HG03342 (cell line): ENCODE data around the gene MEAK7.
A peak's percentile ranks its signal among the peaks of the same experiment; 100 is the strongest.

Experiments used
- ATAC-seq: cut with Tn5 transposase; IDR thresholded peaks from one replicate; pipeline ENCODE4 v1.9.1; 2021; ENCODE audit warnings: mild to moderate bottlenecking, moderate library complexity; ENCODE audit not compliant: unreplicated experiment

The MEAK7 gene, protein sequence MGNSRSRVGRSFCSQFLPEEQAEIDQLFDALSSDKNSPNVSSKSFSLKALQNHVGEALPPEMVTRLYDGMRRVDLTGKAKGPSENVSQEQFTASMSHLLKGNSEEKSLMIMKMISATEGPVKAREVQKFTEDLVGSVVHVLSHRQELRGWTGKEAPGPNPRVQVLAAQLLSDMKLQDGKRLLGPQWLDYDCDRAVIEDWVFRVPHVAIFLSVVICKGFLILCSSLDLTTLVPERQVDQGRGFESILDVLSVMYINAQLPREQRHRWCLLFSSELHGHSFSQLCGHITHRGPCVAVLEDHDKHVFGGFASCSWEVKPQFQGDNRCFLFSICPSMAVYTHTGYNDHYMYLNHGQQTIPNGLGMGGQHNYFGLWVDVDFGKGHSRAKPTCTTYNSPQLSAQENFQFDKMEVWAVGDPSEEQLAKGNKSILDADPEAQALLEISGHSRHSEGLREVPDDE

DNA sequence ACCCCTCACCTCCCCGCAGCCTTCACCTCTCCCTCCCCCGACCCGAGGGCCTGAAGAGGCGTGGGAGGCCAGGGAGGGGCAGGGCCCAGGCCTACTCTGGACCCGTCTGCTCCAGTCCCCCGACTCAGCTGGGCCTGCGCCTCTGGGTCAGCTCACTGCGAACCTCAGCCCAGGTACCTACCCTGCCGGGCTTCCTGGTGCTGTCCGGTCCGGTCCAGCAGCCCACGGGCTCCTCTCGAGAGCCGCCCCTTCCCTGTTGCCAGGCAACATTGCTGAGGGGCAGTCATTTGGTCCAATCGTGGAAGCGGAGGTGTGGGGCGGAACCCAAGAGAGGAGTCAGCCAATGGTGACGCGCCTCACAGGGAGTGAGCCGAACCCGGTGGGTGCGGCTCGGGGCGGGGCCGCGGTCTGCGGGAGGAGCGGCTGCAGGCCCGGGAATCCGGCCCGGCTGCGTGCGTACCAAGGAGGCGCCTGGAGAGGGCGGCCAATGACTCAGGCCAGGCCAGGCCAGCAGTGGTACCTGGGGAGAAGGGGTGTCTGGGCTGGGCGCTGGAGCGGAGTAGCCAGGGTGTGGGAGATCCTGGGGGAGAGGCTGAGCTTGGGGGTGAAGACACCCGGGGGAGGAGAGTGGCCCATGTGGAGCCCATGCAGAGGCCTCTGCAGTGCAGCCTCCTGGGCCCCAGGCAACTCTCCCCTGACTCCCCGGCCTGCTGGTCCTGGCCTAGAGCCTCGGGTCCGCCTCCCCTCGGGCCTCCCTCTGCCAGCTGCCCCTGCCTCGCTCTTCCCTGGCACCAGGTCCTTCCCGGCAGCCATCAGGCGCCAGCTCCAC, at the start of gene MEAK7:
Gene MEAK7, minus strand, starts transcription at position 240 of the 829 bp plus-strand sequence. CDS start 6,573 bp downstream, outside the sequence.
- peak; percentile 97 for ATAC-seq

DNA sequence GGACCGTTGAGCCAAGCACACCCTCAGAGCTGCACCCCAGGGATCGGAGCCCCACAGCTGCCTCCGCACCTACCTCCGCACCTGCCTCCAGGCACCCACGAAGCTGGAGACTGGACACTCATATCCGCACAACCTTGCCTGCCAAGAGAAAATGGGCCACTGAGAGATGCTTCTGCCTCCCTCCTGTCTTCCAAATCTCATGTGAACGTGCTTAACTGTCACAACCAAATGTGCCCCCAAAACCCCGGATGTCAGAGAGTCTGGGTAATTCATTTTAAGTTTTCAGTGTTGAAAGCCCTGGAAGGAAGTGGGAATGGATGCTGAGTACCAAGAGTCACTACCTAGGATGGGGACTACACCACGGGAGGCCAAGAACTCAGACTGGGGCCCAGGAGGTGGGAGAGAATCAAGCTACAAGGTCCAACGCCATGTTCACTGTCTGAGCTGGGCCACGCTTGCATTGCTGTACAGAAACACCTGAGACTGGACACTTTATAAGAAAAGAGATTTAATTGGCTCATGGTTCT, 49.5 kb upstream of the MEAK7 start:
- no peak for ATAC-seq

DNA sequence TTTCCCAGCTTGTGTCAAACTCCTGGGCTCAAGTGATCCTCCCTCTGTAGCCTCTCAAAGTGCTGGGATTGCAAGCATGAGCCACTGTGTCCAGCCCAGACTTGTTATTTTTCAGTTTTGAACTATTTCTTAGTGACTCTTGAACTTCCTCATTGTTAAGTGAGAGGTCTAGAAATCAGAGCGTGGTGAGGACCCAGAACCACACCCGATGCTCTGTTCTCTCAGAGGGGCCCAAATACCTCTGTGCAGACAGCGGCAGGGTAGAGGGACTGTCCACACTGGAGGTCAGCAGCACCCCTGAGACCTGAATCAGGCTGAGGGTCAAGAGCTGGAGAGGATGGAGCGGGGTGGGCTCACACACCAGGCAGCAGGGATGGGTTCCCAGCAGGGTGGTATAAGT, 47.7 kb upstream of the MEAK7 start:
- ATAC-seq, result no peak

DNA sequence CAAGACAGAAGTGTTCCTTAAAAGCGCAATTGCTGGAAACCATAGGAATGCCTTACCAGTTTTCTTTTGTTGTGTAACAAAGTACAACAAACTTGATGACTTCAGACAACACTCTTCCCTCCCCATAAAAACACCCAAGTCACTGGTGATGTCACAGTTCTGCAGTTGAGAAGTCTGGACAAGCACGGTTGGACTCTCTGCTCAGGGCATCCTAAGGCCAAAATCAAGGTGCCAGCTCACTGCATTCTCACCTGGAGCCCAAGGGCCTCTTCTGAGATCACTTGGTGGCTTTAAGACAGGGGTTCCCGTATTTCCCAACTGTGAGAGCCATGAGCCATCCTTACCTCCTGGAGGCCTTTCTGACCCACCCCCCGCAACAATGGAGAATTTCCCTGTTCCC, 45.6 kb upstream of the MEAK7 start:
- no peak for ATAC-seq

DNA sequence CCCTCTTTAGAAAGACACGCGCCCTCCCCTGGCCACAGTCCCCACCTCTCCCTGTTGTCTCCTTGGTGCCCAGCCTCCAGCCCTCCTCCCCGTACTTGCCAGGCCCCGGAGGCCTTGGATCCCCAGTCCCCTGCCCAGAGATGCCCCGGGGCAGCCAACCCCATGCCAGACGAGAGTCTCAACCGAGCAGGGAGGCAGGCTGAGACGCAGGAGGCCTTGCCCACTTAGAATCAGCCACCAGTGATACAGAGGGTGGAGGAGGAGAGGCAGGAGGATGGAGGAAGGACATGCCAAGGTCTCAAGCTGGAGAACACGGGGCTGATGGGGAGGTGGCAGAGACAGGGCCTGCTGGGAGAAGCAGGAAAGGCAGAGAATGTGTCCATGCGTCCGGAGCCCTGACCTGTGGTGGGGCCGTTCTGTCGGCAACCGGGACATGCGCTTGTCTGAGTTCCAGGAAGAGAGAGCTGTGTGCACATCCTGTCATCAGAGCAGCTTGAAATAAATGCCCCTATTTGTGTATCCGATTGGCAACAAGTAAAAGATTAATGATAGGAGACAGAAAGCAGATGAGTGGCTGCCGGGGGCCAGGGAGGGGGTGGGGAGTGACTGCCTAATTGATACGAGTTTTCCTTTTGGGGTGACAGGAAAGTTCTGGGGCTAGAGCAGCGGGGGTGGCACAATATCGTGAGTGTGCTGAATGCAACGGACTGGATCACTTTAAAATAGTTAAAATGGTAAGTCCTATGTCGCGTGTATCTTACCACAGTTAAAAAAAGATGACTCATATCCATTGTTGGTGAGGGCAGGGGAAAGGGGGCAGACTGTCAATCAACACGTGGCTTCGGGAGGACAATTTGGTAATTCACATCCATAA, 44.7 kb upstream of the MEAK7 start:
- ATAC-seq, result no peak

DNA sequence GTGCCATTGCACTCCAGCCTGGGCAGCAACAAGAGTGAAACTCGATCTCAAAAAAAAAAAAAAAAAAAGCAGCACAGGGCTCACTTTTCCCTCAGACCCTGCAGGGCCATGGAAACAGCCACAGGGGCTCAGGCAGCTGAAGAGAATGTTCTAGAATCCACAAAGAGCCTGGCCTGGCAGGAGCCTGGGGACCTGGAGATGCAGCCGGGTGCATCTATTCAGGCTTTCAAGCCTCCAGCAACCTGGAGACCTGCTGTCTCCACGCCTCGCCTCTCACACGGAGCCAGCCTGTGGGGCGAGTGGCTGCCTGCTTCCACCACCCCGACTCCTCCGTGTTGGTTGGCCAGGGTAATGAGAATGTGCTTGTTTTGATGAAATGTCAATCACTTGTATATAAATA, 44.0 kb upstream of the MEAK7 start:
- ATAC-seq, result no peak

DNA sequence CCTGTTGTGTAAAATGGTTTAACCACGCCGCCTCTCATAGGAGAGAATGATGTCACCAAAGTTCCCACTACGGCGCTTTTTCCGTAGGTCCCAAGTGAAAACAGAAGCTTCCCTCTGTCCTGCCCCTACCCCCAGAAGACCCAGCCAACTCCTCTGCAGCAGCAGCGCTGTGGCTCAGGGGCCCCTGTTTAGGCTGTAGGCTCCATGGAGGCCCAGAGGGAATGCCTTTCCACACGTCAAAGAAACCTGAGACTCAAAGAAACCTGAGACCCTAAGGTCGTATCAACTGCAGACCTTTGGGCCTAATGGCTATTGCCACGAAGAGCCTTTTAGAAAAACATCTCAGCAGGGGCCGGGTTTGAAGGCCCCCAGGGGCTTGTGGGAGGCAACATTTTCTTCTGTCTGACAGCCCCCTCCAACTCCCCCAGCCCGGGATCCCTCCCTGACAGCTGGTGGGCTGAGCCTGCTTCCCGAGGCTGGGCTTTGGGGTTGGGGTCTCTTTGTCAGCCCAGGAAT, 43.1 kb upstream of the MEAK7 start:
- ATAC-seq, result no peak

DNA sequence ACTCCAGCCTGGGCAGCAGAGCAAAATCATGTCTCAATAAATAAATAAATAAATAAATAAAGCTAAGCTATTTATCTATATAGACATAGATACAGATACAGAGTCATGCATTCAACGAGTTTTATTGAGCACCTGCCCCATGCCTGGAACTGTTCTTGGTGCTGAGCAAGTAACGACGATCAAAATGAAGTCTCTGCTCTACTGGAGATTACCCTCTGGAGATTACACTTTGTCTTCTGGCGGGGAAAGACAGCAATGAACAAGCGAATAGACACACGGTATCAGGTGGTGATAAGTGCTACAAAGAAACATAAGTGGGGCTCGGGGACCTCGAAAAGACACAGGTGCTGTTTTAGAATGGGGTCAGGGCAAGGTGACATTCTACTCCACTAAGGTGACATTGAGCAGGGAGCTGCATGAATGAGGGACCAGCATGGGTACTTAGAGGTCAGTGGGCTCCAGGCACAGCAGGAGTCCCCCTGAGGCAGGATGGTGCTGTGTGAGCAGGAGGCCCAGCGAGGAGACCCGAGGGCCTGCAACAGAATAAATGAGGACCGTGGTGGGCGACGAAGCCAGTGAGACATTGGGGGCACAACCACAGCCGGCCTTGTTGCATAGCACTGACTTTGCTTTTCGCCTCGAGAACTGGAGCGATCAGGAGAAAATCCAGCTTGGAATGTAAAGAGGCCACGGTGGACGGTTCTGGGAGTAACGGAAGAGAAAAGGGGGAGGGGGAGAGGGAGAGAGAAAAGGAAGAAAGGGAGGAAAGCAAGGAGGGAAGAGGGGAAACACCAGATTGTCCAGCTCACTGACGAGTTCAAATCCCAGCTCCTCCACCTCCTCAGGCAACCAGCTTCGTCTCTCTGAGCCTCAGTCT, 42.4 kb upstream of the MEAK7 start:
- no peak for ATAC-seq

DNA sequence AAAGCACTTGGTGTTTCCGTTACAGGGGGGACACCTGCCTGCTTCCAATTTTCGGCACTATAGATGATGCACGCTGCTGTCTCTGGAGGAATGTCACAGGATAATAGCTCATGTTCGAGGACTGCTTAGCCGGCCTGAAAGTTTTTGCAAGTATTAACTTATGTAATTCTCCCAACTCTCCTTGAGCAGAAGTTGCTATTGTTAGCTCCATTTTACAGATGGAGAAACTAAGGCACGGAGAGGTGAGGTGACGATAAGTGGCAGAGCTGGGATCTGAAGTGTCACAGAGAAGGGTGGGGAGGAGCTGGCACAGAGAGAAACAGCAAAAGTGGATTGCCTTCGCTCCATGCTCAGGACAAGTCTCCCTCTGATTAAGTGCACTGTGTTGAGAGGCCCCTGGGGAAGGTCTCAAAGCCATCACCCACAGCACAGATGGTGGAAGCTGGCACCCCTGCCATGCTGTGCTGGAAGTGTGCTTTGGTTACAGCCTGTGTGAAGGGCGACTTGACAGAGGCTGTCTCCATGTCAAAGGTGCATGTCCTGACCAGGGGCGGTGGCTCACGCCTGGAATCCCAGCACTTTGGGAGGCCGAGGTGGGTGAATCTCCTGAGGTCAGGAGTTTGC, 40.8 kb upstream of the MEAK7 start:
- ATAC-seq, result no peak

DNA sequence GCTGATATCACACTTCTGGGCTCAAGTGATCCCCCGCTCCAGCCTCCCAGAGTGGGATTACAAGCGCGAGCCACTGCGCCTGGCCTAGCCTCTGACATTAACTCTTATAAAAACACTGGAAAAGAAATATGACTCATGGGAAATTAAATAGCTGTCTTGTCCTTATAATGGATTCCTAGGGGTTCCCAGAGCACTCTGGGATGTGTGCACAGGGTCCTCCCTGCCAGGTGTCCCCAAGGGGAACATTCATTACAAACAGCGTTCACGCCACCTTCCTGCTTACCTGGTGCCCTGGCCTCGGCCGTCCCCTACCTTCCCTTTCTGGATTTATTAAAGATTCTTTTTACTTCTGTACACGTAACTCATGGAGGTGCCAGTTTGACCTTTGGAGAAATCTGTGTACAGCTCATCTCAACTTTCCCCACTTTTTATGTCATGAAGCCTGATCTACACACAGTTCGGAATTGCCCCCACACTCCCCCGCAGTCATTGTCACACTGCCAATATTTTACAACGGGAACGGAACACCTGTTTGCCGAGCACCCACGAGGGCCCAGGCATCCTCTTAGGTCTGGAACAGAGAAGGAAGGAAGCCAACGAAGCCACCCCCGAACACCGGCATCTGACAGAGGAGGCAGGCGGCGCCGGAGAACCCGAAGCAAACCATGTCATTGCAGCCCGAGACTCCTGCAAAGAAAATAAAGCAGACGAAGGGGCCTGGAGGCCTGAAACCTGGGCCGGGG, 39.7 kb upstream of the MEAK7 start:
- ATAC-seq, result no peak

DNA sequence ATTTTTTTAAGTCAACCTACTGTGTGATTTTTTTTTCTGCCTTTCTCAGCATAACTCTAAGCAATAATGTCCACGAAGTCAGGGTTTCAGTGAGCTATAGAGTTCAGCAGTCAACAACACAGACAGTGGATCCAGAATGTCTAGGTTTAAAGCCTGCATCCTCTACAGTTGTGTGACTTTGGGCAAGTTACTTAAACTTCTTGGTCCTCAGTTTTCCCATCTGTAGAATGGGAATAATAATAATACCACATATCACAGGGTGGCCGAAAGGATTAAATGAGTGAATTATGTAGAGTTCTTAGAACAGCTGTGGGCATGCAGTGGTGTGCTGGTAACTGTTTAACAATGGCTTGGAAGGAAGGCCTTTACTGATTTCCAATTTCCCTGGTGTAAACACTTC, 38.8 kb upstream of the MEAK7 start:
- ATAC-seq, result no peak

DNA sequence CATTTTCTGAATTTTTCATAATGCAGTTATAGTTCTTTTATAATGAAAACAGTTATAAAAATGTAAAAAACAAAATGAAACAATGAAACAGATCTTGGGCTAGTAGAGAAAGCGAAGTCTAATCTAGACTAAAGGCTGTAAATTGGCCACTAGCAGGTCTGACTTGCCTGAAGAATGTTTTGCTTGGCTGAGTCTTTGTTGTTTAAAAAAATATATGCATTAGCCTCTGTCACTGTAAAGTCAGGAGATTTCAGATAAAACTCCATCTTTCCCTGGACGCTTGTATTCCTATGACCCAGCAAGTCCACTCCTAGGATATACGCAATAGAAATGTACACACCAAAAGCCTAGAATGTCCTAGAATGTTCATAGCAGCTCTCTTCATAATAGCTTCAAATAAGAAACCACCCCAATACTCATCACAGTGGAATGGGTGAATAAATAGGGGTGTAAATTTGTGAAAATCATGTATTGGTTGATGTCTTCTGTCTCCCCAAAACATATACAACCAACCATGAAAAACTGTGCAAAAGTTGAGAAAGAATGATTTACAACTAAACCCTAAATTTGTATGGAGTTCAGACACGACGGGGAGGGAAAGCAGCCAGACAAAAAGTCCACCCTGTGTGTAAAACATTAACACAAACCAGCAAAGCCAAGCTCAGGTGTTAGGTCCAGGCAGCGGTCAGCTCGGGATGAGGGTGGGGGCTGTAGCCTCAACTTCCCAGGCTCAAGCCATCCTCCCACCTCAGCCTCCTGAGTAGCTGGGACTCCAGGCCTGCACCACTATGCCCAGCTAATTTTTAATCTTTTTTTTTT, 37.7 kb upstream of the MEAK7 start:
- no peak for ATAC-seq

DNA sequence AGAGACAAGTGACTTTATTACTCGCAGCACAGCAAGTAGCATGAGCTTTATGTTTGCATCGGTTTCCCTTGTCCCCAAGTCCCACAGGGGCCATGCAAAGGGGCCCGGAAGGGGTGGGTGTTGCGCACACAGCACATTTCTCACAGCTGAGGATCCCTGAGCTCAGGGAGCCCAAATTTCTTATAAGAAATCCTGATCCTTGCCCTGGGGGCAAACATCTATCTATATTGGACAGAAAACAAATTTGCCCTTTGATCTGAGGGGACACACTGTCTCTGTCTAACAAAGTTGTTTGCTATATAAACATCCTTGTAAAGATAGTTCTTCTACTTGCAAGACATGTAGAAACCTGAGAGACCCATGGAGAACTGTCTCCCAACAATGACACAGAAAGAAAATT, 35.7 kb upstream of the MEAK7 start:
- no peak for ATAC-seq

DNA sequence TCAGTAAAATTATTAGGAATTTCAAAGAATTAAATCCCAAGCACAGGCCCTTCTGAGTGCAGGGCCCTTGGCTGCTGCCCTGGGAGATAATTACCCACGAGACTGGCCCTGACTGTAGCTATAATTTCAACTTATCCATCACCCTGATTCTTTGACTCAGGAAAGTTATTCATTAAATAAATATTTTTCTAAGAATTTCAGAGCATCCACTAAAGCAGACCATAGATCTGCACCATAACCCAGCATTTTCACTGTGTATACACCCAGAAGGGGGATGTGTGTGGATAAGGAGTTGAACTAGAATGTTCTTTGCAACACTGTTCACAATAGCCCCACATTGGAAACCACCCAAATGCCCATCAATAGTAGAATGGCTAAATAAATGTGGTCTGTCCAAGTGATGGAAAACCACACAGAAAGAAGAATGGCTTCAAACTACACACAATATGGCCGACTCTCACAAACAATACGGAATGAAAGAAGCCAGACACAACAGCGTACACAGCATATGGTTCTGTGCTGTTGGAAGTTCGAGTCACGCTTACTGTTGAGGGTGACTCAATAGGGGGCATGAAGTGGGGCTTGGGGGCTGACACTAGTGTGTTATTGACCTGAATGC, 33.9 kb upstream of the MEAK7 start:
- no peak for ATAC-seq

DNA sequence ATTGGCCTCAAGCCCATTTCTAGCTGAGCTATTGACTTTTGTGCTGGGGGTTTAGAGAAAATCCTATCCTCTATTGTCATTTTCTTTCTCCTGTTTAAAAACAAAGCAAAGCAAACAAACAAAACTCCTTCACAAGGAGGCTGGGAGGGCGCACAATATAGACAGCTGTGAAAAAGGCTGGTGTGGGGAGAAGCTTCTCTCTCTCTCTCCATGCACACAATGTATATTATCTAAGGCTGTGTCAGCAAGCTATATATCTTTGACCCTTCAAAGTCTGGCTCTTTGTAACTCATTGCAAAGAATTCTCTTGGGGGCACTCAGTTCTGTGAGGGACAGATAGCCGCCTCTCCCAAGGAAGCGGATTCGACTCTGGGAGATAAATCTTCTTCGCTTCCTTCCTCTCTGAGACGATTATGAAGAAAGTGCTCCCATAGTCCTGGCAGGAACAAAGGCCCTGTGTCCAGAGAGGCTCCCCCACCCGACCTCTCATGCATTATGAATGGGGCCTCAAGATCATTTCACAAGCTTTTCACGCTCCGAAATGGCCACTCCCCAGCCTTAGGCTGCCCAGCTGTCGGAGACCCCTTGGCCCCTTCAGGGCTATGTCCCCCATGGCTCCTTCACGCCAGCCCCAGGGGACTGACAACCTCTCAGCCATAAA, 33.2 kb upstream of the MEAK7 start:
- no peak for ATAC-seq

DNA sequence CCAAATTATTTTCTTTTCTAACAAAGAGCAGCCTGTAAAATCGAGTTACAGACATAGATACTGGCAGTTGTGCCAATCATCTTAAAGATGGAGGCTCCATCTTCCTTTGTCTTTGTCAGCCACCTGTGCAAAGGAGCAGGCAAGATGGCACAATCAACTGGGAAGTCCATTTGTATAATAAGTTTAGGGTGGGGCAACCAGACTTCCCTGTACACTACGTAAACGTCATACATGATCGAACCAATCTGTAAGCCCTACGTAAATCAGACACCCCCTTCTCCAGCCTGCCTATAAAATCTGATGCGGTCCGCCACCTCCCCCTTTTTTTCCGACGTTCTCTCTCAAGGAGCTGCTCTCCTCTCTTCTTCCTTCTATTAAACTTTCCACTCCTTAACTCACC, 31.4 kb upstream of the MEAK7 start:
- ATAC-seq, result no peak

DNA sequence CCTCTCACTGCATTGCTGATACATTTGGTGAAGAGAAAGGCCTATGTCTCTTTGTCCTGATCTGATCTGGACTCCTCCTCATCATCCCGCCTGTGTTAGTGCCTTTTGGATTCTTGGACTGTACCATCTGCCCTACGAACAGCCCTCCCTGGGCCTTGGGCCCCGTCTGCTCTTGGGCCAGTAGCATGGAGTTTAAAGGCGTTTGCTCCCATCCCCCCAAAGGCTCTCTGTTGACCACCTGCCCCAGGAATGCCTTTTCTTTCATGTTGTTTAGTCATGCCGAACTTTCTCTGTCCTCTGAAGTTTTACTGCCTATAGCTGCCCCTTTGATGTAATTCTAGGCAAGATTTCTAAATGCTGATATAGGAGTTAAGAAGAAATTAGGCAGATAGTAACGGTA, 30.9 kb upstream of the MEAK7 start:
- no peak for ATAC-seq
